Panc1 (cell line): ENCODE results near the gene RNF145.
"Not testable (repeated sequence)": the region's sequence is repeated elsewhere in the genome, so short reads cannot be mapped to it uniquely, and the experiment has no call there.

Source experiments
- POLR2AphosphoS5 ChIP-seq: IDR thresholded peaks from 2 replicates; pipeline ENCODE4 v1.6.1; 2012; ENCODE audit warnings: mild to moderate bottlenecking, low read depth, low read length, moderate library complexity
- TCF7L2 ChIP-seq: IDR thresholded peaks from 2 replicates; pipeline ENCODE4 v1.6.1; 2011; ENCODE audit warnings: mild to moderate bottlenecking, low read depth, low read length, inconsistent platforms
- TF ChIP-seq, protein P1 (sequence below), 2 experiments: IDR thresholded peaks; 2 replicates each; pipeline ENCODE4 v1.6.1; 2011 to 2012; ENCODE audit warnings: low read depth in 2 of 2, control low read depth in 1 of 2, low read length in 1 of 2, mild to moderate bottlenecking in 1 of 2, moderate library complexity in 1 of 2; ENCODE audit not compliant: insufficient read depth in 1 of 2
- TF ChIP-seq, protein P2 (sequence below): fragments of 450-650 bp; IDR thresholded peaks from 2 replicates; pipeline ENCODE4 v1.5.1; 2017; ENCODE audit warnings: mild to moderate bottlenecking

DNA sequence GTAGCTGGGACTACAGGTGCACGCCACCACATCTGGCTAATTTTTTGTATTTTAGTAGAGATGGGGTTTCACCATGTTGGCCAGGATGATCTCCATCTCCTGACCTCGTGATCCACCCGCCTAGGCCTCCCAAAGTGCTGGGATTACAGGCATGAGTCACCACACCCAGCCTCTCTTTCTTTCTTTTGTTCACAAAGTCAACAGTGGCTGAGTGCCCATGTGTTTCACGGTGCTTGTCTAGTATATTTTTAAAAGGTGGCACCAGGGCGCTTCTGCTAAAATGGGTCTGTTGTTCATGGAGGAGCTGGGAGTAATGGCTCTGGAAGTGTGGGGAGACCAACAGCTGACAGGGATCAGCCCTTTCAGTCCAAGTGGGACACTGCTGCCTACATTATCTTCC lies 18.7 kb upstream of the RNF145 start:
- TF ChIP-seq, protein P1, sequence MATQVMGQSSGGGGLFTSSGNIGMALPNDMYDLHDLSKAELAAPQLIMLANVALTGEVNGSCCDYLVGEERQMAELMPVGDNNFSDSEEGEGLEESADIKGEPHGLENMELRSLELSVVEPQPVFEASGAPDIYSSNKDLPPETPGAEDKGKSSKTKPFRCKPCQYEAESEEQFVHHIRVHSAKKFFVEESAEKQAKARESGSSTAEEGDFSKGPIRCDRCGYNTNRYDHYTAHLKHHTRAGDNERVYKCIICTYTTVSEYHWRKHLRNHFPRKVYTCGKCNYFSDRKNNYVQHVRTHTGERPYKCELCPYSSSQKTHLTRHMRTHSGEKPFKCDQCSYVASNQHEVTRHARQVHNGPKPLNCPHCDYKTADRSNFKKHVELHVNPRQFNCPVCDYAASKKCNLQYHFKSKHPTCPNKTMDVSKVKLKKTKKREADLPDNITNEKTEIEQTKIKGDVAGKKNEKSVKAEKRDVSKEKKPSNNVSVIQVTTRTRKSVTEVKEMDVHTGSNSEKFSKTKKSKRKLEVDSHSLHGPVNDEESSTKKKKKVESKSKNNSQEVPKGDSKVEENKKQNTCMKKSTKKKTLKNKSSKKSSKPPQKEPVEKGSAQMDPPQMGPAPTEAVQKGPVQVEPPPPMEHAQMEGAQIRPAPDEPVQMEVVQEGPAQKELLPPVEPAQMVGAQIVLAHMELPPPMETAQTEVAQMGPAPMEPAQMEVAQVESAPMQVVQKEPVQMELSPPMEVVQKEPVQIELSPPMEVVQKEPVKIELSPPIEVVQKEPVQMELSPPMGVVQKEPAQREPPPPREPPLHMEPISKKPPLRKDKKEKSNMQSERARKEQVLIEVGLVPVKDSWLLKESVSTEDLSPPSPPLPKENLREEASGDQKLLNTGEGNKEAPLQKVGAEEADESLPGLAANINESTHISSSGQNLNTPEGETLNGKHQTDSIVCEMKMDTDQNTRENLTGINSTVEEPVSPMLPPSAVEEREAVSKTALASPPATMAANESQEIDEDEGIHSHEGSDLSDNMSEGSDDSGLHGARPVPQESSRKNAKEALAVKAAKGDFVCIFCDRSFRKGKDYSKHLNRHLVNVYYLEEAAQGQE (IDR thresholded peaks at IDR 0.05; ENCODE audit: insufficient read depth in 1 of 2, low read depth in 2 of 2, low read length in 1 of 2): not testable (repeated sequence)
- TF ChIP-seq POLR2AphosphoS5, TCF7L2: not testable (repeated sequence)
- TF ChIP-seq, protein P2, sequence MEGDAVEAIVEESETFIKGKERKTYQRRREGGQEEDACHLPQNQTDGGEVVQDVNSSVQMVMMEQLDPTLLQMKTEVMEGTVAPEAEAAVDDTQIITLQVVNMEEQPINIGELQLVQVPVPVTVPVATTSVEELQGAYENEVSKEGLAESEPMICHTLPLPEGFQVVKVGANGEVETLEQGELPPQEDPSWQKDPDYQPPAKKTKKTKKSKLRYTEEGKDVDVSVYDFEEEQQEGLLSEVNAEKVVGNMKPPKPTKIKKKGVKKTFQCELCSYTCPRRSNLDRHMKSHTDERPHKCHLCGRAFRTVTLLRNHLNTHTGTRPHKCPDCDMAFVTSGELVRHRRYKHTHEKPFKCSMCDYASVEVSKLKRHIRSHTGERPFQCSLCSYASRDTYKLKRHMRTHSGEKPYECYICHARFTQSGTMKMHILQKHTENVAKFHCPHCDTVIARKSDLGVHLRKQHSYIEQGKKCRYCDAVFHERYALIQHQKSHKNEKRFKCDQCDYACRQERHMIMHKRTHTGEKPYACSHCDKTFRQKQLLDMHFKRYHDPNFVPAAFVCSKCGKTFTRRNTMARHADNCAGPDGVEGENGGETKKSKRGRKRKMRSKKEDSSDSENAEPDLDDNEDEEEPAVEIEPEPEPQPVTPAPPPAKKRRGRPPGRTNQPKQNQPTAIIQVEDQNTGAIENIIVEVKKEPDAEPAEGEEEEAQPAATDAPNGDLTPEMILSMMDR: not testable (repeated sequence)
